ENCODE measurements around the gene BPIFB6. TPM values are rescaled to one million over a fixed set of nuclear protein-coding genes. Genes with fewer than 3 reads are reported as not detected.

BPIFB6 gene
- polyA plus RNA-seq, 3 donors: not detected

DNA sequence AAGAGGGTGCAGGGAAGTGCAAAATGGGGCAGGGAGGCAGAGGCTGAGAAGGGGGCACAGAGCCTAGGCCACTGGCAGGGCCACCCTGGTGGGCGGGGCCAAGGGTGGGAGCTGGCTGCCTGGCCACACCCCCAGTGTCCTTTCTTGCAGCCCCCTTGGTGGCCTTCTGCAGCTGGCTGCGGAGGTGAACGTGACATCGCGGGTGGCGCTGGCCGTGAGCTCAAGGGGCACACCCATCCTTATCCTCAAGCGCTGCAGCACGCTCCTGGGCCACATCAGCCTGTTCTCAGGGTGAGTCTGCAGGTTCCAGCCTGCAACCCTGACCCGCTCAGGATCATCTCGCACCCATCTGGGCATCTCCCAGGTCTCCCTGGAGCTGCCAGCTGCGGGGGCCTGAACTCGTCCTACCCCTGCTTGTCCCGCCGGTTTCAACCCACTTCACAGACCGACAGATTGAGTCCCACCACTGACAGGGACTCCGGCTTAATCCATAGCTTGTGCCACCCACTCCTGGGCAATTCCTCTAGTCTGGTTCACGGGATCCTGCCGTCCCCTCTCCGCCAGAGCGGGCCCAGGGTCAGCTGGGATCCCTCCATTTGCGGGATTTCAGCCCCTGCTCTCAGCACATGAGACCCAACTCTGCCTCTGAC, 28.4 kb downstream of the BPIFB6 start:
- WGBS (ENCODE audit: insufficient coverage): 97% methylated on average over 22 of the region's 22 CpGs

DNA sequence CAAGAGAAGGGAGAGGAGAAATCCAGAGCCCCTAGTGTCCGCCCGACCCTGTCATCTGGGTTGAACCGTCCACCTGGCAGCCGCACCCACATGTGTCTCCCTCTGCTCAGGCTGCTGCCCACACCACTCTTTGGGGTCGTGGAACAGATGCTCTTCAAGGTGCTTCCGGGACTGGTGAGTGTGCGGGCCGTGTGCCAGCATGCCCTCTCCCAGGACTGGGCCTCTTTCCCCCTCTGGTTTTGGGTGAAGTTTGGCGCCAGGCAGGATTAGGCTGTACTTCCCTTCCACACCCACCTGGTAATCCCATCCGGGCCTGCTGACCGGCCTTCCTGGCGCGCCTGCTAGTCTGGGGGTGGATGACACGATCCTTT, 30.2 kb downstream of the BPIFB6 start:
- WGBS (ENCODE audit: insufficient coverage): 85% methylated on average over 8 of the region's 14 CpGs

More for the DNA sequence above, 28.4 kb downstream of the BPIFB6 start:
- Mint-ChIP-seq H3K4me3 (no peak overlapping the region), H3K36me3 (no peaks in the 10 kb centered on the region), H3K27ac (no peak overlapping the region), H3K27me3 (ENCODE audit: low read depth in 3 of 3) (peaks cover 1 to 3% (median 2%) of the 10 kb centered on the region in 3 donors), H3K4me1 (no peaks in the 10 kb centered on the region), H3K9me3 (no peaks in the 10 kb centered on the region)
- Histone ChIP-seq H3K4me1 (ENCODE audit: control insufficient read depth in 1 of 2, insufficient read depth in 2 of 2, low read length in 2 of 2) (no peaks in the 10 kb centered on the region), H3K36me3 (replicated peaks in 1 of 2; ENCODE audit: control insufficient read depth in 1 of 2, insufficient read depth in 2 of 2, low read length in 2 of 2) (no peaks in the 10 kb centered on the region), H3K4me3 (replicated peaks in 1 of 3; ENCODE audit: low read depth in 2 of 3, low read length in 3 of 3) (no peak overlapping the region), H2AFZ (ENCODE audit: insufficient read depth, low read depth, low read length, poor library complexity, severe bottlenecking) (no peak overlapping the region), H3K79me2 (ENCODE audit: insufficient read depth, low read length) (no peaks in the 10 kb centered on the region), H3K27me3 (ENCODE audit: control insufficient read depth in 2 of 2, insufficient read depth in 2 of 2, low read length in 2 of 2) (no peaks in the 10 kb centered on the region), H3K27ac (ENCODE audit: low read depth in 1 of 2, low read length in 2 of 2) (no peak overlapping the region), H3K9ac (ENCODE audit: insufficient read depth, low read length, poor library complexity, severe bottlenecking) (no peak overlapping the region), H4K20me1 (ENCODE audit: insufficient read depth, low read length) (no peaks in the 10 kb centered on the region), H3K9me3 (replicated peaks in 1 of 2; ENCODE audit: control insufficient read depth in 1 of 2, insufficient read depth in 1 of 2, low read length in 2 of 2) (no peaks in the 10 kb centered on the region), H3K4me2 (replicated peaks; ENCODE audit: extremely low read depth, low read length, poor library complexity, severe bottlenecking) (no peak overlapping the region)
- intact Hi-C loops (cut with micrococcal nuclease): no loop called here
- TF ChIP-seq, protein P1, sequence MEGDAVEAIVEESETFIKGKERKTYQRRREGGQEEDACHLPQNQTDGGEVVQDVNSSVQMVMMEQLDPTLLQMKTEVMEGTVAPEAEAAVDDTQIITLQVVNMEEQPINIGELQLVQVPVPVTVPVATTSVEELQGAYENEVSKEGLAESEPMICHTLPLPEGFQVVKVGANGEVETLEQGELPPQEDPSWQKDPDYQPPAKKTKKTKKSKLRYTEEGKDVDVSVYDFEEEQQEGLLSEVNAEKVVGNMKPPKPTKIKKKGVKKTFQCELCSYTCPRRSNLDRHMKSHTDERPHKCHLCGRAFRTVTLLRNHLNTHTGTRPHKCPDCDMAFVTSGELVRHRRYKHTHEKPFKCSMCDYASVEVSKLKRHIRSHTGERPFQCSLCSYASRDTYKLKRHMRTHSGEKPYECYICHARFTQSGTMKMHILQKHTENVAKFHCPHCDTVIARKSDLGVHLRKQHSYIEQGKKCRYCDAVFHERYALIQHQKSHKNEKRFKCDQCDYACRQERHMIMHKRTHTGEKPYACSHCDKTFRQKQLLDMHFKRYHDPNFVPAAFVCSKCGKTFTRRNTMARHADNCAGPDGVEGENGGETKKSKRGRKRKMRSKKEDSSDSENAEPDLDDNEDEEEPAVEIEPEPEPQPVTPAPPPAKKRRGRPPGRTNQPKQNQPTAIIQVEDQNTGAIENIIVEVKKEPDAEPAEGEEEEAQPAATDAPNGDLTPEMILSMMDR (IDR thresholded peaks at IDR 0.05): no peak
- no peak for DNase-seq

More for the DNA sequence above, 30.2 kb downstream of the BPIFB6 start:
- H3K9me3 ChIP-seq (replicated peaks in 1 of 2; ENCODE audit: control insufficient read depth in 1 of 2, insufficient read depth in 1 of 2, low read length in 2 of 2): no peaks in the 10 kb centered on the region
- H3K4me3 Mint-ChIP-seq: no peak overlapping the region
- no peak for DNase-seq
- no peaks in the 10 kb centered on the region for H3K36me3 Mint-ChIP-seq
- peaks cover 2% of the 10 kb centered on the region for H3K4me1 Mint-ChIP-seq
- H3K9ac ChIP-seq (ENCODE audit: insufficient read depth, low read length, poor library complexity, severe bottlenecking): no peak overlapping the region
- no peaks in the 10 kb centered on the region for H4K20me1 ChIP-seq (ENCODE audit: insufficient read depth, low read length)
- no peaks in the 10 kb centered on the region for H3K9me3 Mint-ChIP-seq
- no peak overlapping the region for H3K4me3 ChIP-seq (replicated peaks in 1 of 3; ENCODE audit: low read depth in 2 of 3, low read length in 3 of 3)
- H3K4me2 ChIP-seq (replicated peaks; ENCODE audit: extremely low read depth, low read length, poor library complexity, severe bottlenecking): no peak overlapping the region
- H3K36me3 ChIP-seq (replicated peaks in 1 of 2; ENCODE audit: control insufficient read depth in 1 of 2, insufficient read depth in 2 of 2, low read length in 2 of 2): no peaks in the 10 kb centered on the region
- H3K27me3 Mint-ChIP-seq (ENCODE audit: low read depth in 3 of 3): peaks cover 1 to 4% (median 2%) of the 10 kb centered on the region in 3 donors
- H3K79me2 ChIP-seq (ENCODE audit: insufficient read depth, low read length): no peaks in the 10 kb centered on the region
- no peaks in the 10 kb centered on the region for H3K4me1 ChIP-seq (ENCODE audit: control insufficient read depth in 1 of 2, insufficient read depth in 2 of 2, low read length in 2 of 2)
- H3K27me3 ChIP-seq (ENCODE audit: control insufficient read depth in 2 of 2, insufficient read depth in 2 of 2, low read length in 2 of 2): no peaks in the 10 kb centered on the region
- intact Hi-C loops (cut with micrococcal nuclease): no loop called here
- TF ChIP-seq, protein P1 (IDR thresholded peaks at IDR 0.05): no peak
- no peak overlapping the region for H2AFZ ChIP-seq (ENCODE audit: insufficient read depth, low read depth, low read length, poor library complexity, severe bottlenecking)
- H3K27ac Mint-ChIP-seq: no peak overlapping the region
- no peak overlapping the region for H3K27ac ChIP-seq (ENCODE audit: low read depth in 1 of 2, low read length in 2 of 2)

Measured in CD14-positive monocyte (primary cell).